Measurements from ENCODE around the gene AKR1B15. TPM values are rescaled to one million over a fixed set of nuclear protein-coding genes. Genes with fewer than 3 reads are reported as not detected.
"Not testable (repeated sequence)": the region's sequence is repeated elsewhere in the genome, so short reads cannot be mapped to it uniquely, and the experiment has no call there.

The AKR1B15 gene
- total and polyA plus RNA-seq, 2 experiments from 2014 or later: not detected

DNA sequence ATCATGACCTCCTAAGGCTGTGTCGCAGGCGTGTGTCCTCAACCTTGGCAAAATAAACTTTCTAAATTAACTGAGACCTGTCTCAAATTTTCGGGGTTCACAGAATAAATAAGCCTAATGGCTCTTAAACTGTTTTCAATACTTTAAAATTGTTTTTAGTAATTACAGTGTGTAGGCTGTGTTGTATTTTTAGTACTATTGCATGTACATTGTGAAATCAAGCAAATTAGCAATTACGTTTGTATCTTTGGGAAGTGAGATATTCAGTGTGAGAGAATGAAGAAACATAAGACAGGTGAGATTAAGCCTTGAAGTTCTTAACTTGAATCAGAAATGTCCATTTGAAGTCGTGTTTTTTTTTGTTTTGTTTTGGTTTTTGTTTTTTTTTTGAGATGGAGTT is 26.3 kb upstream of the AKR1B15 start:
- Histone ChIP-seq H2AFZ (no peak overlapping the region), H3K36me3 (ENCODE audit: insufficient read depth) (no peaks in the 10 kb centered on the region), H3K4me3 (no peak overlapping the region), H3F3A (replicated peaks; ENCODE audit: low read depth) (no peaks in the 10 kb centered on the region), H3K9me2 (ENCODE audit: insufficient read depth) (0 out of 2 replicates have a peak, but pooled peaks cover 3% of the 10 kb centered on the region), H3K27ac (ENCODE audit: low read depth) (no peak overlapping the region), H3K79me2 (replicated peaks; ENCODE audit: insufficient read depth) (no peaks in the 10 kb centered on the region), H3K4me2 (no peak overlapping the region), H3K4me1 (ENCODE audit: insufficient read depth) (peaks cover under 1% of the 10 kb centered on the region), H4K20me1 (replicated peaks; ENCODE audit: insufficient read depth) (no peaks in the 10 kb centered on the region), H3K27me3 (ENCODE audit: insufficient read depth) (no peaks in the 10 kb centered on the region)
- Mint-ChIP-seq H3K27me3 (ENCODE audit: insufficient read depth, low read depth, poor library complexity) (no peaks in the 10 kb centered on the region), H3K36me3 (ENCODE audit: low read depth) (no peaks in the 10 kb centered on the region), H3K4me1 (peaks cover 6% of the 10 kb centered on the region; the same call in 2 of the 3 replicates), H3K4me3 (no peak overlapping the region), H3K27ac (no peak overlapping the region), H3K9me3 (no peaks in the 10 kb centered on the region)
- ATAC-seq (no peak), DNase-seq (ENCODE audit: low spot score) (no peak)
- TF ChIP-seq ZNF331 (CRISPR knock-in tag; IDR thresholded peaks at IDR 0.05; ENCODE audit: low read depth) (no peak), JUNB (IDR thresholded peaks at IDR 0.05; ENCODE audit: unreplicated experiment) (no peak)
- TF ChIP-seq, protein P1, sequence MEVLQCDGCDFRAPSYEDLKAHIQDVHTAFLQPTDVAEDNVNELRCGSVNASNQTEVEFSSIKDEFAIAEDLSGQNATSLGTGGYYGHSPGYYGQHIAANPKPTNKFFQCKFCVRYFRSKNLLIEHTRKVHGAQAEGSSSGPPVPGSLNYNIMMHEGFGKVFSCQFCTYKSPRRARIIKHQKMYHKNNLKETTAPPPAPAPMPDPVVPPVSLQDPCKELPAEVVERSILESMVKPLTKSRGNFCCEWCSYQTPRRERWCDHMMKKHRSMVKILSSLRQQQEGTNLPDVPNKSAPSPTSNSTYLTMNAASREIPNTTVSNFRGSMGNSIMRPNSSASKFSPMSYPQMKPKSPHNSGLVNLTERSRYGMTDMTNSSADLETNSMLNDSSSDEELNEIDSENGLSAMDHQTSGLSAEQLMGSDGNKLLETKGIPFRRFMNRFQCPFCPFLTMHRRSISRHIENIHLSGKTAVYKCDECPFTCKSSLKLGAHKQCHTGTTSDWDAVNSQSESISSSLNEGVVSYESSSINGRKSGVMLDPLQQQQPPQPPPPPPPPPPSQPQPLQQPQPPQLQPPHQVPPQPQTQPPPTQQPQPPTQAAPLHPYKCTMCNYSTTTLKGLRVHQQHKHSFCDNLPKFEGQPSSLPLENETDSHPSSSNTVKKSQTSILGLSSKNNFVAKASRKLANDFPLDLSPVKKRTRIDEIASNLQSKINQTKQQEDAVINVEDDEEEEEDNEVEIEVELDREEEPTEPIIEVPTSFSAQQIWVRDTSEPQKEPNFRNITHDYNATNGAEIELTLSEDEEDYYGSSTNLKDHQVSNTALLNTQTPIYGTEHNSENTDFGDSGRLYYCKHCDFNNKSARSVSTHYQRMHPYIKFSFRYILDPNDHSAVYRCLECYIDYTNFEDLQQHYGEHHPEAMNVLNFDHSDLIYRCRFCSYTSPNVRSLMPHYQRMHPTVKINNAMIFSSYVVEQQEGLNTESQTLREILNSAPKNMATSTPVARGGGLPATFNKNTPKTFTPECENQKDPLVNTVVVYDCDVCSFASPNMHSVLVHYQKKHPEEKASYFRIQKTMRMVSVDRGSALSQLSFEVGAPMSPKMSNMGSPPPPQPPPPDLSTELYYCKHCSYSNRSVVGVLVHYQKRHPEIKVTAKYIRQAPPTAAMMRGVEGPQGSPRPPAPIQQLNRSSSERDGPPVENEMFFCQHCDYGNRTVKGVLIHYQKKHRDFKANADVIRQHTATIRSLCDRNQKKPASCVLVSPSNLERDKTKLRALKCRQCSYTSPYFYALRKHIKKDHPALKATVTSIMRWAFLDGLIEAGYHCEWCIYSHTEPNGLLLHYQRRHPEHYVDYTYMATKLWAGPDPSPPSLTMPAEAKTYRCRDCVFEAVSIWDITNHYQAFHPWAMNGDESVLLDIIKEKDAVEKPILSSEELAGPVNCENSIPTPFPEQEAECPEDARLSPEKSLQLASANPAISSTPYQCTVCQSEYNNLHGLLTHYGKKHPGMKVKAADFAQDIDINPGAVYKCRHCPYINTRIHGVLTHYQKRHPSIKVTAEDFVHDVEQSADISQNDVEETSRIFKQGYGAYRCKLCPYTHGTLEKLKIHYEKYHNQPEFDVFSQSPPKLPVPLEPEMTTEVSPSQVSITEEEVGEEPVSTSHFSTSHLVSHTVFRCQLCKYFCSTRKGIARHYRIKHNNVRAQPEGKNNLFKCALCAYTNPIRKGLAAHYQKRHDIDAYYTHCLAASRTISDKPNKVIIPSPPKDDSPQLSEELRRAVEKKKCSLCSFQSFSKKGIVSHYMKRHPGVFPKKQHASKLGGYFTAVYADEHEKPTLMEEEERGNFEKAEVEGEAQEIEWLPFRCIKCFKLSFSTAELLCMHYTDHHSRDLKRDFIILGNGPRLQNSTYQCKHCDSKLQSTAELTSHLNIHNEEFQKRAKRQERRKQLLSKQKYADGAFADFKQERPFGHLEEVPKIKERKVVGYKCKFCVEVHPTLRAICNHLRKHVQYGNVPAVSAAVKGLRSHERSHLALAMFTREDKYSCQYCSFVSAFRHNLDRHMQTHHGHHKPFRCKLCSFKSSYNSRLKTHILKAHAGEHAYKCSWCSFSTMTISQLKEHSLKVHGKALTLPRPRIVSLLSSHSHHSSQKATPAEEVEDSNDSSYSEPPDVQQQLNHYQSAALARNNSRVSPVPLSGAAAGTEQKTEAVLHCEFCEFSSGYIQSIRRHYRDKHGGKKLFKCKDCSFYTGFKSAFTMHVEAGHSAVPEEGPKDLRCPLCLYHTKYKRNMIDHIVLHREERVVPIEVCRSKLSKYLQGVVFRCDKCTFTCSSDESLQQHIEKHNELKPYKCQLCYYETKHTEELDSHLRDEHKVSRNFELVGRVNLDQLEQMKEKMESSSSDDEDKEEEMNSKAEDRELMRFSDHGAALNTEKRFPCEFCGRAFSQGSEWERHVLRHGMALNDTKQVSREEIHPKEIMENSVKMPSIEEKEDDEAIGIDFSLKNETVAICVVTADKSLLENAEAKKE (CRISPR knock-in tag; IDR thresholded peaks at IDR 0.05): no peak
- TF ChIP-seq, protein P2, sequence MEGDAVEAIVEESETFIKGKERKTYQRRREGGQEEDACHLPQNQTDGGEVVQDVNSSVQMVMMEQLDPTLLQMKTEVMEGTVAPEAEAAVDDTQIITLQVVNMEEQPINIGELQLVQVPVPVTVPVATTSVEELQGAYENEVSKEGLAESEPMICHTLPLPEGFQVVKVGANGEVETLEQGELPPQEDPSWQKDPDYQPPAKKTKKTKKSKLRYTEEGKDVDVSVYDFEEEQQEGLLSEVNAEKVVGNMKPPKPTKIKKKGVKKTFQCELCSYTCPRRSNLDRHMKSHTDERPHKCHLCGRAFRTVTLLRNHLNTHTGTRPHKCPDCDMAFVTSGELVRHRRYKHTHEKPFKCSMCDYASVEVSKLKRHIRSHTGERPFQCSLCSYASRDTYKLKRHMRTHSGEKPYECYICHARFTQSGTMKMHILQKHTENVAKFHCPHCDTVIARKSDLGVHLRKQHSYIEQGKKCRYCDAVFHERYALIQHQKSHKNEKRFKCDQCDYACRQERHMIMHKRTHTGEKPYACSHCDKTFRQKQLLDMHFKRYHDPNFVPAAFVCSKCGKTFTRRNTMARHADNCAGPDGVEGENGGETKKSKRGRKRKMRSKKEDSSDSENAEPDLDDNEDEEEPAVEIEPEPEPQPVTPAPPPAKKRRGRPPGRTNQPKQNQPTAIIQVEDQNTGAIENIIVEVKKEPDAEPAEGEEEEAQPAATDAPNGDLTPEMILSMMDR (conservative IDR thresholded peaks at IDR 0.05; ENCODE audit: low read depth in 2 of 2): no peak

DNA sequence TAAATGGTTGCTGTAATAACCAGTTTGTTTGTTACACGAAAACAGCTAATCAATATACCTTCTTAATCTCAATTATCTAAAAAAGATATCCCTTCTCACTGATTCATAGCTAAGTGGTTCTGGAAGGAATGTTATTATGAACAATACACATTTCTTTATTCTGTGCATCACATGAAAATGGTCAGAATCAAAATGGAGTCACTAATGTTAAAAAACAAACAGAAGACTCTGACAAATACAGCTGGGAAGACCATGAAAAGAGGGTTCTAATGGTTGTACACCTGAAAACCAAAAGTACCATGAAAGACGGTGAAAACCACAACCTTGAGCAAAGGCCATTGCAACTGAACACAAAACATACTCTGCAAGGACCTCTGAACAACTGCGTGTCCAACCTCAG is 23.5 kb upstream of the AKR1B15 start:
- not testable (repeated sequence) for H3K4me3 Mint-ChIP-seq; H3K36me3 ChIP-seq (ENCODE audit: insufficient read depth); H3K9me3 Mint-ChIP-seq; ATAC-seq; H3K27me3 Mint-ChIP-seq (ENCODE audit: insufficient read depth, low read depth, poor library complexity); H4K20me1 ChIP-seq (replicated peaks; ENCODE audit: insufficient read depth); H3K4me3 ChIP-seq; H3K4me1 ChIP-seq (ENCODE audit: insufficient read depth); H3K27ac ChIP-seq (ENCODE audit: low read depth); H3K27me3 ChIP-seq (ENCODE audit: insufficient read depth); H3F3A ChIP-seq (replicated peaks; ENCODE audit: low read depth); H3K36me3 Mint-ChIP-seq (ENCODE audit: low read depth); H2AFZ ChIP-seq; DNase-seq (ENCODE audit: low spot score); H3K79me2 ChIP-seq (replicated peaks; ENCODE audit: insufficient read depth); H3K9me2 ChIP-seq (ENCODE audit: insufficient read depth); H3K4me2 ChIP-seq; H3K27ac Mint-ChIP-seq
- peaks cover 14% of the 10 kb centered on the region; the same call in 2 of the 3 replicates for H3K4me1 Mint-ChIP-seq

DNA sequence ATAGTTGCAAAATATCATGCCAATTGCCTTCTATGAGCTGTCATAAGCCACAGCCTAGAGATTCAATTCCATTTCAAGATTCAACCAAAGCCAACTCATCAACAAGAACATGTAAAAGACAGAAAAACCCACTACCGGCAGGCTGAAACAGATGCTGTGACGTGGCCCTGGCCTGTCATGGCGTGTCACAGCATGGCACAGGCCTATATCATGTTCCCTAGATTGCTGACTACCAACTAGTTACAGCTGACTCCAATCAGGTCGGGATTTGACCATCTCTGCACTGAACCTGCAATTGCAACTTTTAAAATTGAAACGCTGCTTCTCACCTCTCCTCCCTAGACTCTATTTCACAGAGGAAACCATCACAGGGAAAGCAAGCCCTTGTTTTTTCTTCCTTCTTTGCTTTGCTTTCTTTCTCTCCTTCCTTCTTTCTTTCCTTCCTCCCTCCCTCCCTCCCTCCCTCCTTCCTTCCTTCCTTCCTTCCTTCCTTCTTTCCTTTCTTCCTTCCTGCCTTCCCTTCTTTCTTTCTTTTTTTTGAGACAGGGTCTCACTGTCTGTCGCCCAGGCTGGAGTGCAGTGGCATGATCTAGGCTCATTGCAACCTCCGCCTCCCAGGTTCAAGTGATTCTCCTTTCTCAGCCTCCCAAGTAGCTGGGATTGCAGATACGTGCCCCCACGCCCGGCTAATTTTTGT is 22.2 kb upstream of the AKR1B15 start:
- H3K4me1 ChIP-seq (ENCODE audit: insufficient read depth); H3F3A ChIP-seq (replicated peaks; ENCODE audit: low read depth); H3K9me3 Mint-ChIP-seq; H3K4me3 ChIP-seq; H3K27me3 Mint-ChIP-seq (ENCODE audit: insufficient read depth, low read depth, poor library complexity); H3K4me2 ChIP-seq; H3K4me3 Mint-ChIP-seq; H3K27ac ChIP-seq (ENCODE audit: low read depth); H3K9me2 ChIP-seq (ENCODE audit: insufficient read depth); DNase-seq (ENCODE audit: low spot score); H3K36me3 Mint-ChIP-seq (ENCODE audit: low read depth); H3K27me3 ChIP-seq (ENCODE audit: insufficient read depth); H3K79me2 ChIP-seq (replicated peaks; ENCODE audit: insufficient read depth); H3K36me3 ChIP-seq (ENCODE audit: insufficient read depth); H4K20me1 ChIP-seq (replicated peaks; ENCODE audit: insufficient read depth); ATAC-seq: not testable (repeated sequence)
- Mint-ChIP-seq H3K27ac (peak overlapping the region; percentile 1; the same call in 1 of the 2 replicates), H3K4me1 (peaks cover 14% of the 10 kb centered on the region; the same call in 2 of the 3 replicates)
- H2AFZ ChIP-seq: peak overlapping the region; percentile 90; the same call in 1 of the 2 replicates
